CD4-positive, alpha-beta T cell treated with Interleukin-1 beta for 1 hour (primary cell): ENCODE results near the gene CXCL1.

Experiments used
- DNase-seq, 2 donors: peaks; one replicate each; pipeline ENCODE4 v3.0.0-alpha.2; 2020 to 2022

Gene CXCL1

GRCh38 chr4:73869130-73870055, at the start of gene CXCL1:
CXCL1 (plus strand) TSS chr4:73869393; CDS start chr4:73869471, 78 bp downstream.
- peak in 1 of 2 donors; percentile 3 for DNase-seq

GRCh38 chr4:73821325-73821724, 47.9 kb upstream of the CXCL1 start:
- no peak for DNase-seq

- DNase-seq = no peak
Measured at GRCh38 chr4:73822389-73822788, 46.8 kb upstream of the CXCL1 start.

DNA sequence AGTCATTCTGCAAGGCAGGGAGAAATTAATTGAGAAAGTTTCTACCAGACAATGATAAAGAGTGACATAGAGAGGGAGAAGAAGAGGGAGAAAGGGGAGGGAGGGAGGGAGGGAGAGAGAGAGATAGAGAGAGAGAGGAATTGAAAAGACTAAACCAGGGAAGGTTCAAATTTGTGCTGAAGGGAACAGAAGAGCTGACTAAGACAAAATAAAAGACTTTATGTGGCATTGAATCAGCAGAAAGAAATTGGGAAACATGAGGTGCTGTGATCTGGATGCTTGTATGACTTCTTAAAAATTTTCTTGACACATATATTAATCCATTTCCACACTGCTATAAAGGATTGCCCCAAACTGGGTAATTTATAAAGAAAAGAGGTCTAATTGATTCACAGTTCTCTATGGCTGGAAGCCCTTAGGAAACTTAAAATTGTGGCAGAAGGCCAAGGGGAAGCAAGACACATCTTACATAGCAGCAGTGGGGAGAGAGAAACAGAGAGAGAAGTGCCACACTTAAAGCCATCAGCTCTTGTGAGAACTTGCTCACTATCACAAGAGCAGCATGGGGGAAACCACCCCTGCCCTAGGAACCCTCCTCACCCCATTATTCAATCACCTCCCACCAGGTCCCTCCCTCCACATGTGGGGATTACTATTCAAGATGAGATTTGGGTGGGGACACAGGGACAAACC, 46.2 kb upstream of the CXCL1 start:
- DNase-seq = no peak

GRCh38 chr4:73823760-73824159, 45.4 kb upstream of the CXCL1 start:
- no peak for DNase-seq

DNA sequence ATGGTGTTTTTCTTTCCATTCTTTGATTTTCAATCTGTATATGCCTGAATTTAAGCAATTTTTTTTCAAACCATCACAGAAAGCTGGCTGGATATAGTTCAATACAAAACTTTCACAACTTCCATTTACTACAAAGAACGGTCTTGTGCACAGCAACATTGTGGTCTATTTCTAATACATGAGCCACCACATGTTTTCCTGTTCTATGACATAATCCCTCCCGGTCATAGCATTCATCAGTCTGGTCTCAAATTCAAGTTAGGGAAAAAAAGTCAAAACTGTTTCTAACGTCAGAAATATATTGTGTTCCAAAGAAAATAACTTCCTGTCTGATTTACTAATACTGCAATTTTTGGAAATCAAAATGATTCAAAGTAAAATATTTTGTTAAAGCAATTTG, 40.2 kb upstream of the CXCL1 start:
- DNase-seq = no peak

- DNase-seq = no peak
Measured at GRCh38 chr4:73831569-73831968, 37.6 kb upstream of the CXCL1 start.

DNA sequence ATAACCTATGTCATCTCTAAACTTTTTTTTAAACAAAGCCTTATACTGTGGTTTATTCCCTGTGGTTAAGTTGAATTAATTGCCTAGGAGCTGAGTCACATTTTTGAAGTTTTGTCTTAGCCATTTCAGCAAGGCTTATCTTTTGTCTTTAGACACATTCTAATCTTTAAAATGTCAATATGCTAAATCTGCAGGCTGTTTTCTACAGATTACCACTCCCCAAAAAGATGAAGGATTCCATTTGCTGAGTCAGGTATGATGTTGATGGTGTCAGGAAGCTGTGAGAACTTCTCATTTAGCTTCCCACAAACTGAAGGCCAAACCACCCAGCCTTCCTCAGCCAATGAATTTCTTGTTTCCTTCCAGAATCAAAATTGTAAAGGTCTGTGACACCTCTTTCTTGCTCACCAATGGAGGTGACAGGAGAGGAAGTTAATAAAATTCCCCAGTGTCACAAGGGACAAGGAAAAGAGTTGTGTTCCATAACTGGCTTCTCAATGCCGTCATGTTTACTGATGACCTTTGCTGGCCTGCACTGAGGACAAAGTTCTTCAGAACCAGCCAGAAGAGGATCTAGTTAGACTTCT, 36.4 kb upstream of the CXCL1 start:
- no peak for DNase-seq

DNA sequence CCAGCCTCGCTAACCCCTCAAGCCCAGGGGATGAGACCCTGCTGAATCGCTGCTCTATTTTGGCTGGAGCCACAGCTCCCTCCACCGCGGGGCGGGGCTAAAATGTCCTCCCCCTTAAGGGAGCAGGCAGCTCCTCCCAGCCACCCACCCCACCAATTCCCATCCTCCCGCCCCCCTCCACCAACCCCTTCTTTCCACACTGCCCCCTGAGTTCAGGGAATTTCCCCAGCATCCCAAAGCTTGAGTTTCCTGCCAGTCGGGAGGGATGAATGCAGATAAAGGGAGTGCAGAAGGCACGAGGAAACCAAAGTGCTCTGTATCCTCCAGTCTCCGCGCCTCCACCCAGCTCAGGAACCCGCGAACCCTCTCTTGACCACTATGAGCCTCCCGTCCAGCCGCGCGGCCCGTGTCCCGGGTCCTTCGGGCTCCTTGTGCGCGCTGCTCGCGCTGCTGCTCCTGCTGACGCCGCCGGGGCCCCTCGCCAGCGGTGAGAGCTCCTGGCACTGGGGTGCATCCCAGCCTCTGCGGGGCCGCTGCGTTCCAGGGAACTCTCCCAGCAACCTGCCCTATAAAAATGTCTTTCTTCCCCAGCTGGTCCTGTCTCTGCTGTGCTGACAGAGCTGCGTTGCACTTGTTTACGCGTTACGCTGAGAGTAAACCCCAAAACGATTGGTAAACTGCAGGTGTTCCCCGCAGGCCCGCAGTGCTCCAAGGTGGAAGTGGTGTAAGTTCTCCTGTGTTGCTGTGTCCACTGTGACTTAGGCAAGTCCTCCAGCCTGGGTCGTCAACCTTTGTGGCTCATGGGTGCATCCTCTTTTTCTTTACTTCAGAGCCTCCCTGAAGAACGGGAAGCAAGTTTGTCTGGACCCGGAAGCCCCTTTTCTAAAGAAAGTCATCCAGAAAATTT, 32.6 kb upstream of the CXCL1 start, which contains the start of gene CXCL6:
Gene CXCL6, plus strand, starts transcription at position 306 of the 907 bp plus-strand sequence. Its CDS starts 73 bp downstream, at position 379.
- DNase-seq = peak in 1 of 2 donors; percentile 12

DNA sequence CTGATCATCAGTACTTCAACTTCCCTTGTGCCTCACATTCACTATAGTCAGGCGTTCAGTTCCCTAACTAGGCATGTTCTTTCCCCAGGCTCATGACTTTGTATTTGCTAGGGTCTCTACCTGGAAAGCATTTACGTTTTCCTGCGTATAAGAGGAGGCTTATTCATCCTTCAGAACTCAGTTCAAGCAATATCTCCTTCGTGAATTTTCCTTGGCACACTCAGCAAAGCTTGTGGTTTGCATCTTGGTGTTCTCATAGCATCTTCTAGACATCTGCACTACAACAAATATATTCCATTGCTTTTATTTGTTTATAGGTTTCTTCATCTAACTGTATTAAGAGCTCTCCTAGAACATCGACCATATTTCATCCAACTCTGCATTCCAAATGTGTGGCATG, 30.1 kb upstream of the CXCL1 start:
- no peak for DNase-seq

GRCh38 chr4:73839715-73840114, 29.5 kb upstream of the CXCL1 start:
- no peak for DNase-seq

DNA sequence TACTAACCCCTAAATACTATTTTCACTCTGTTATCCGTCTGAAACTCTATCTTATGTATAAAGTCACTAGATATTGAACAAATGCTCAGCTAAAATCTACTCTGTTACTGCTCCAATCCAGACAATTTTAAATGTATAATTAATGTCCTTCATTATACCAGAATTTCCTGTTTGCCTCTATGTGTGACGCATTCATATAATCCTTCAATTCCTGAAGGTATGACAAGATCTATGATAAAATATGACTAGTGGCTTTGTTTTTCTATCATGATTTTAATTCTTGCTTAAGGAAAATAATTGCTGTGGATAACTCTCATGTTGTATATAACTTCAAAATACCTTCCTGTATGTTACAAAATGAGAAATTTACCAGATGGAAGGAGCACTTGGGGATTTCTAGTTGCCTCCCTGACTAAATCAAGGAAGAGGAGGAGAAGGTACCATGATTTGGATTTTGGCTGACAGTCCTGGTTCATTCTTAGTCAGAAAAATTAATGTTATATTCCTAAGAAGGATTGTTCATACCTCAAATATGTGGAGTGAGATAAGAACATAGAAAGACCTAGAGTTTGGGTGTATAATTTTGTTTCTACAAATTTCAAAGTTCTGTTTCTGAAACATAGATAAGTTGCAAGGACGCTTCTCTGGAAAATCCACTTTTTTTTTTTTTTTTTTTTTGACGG, 27.8 kb upstream of the CXCL1 start:
- DNase-seq = no peak

DNA sequence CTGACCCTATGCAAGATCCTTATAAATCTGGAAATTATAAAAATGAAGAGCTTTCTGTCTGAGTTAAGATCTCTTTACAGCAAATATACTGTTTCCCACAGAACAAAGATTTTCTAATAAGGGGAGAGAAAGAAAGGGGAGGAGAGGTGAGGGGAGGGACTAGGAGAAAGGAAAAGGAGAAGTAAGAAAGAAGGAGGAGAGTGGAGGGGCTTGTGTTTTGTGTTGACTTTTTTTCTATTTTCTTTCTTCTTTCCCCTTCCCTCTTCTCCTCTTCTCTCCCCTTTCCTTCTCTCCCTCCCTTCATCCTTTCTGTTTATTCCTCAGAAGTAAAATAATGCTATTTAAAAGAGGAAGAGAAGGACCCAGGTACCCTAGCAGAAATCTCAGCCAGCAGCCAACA, 26.5 kb upstream of the CXCL1 start:
- DNase-seq = no peak

GRCh38 chr4:73843369-73843768, 25.8 kb upstream of the CXCL1 start:
- DNase-seq = no peak

DNA sequence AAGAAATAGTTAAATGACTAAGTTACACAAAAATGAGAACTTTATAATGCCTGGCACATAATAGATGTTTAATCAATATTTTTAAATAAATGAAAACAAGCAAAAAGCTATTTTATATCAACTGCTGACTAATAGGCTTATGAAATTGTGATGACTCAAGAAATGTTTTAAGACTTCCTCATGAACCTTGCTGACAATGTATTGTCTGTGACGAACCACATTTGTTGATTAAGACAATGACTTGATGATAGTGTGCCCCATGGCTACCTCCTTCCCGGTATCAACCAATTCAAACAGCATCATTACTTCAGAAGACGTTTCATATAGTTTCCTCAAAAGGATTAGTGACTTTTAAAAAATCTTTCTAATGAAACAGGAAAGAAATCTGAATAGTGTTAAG, 24.8 kb upstream of the CXCL1 start:
- no peak for DNase-seq

GRCh38 chr4:73844806-73845205, 24.4 kb upstream of the CXCL1 start:
- DNase-seq = no peak

DNA sequence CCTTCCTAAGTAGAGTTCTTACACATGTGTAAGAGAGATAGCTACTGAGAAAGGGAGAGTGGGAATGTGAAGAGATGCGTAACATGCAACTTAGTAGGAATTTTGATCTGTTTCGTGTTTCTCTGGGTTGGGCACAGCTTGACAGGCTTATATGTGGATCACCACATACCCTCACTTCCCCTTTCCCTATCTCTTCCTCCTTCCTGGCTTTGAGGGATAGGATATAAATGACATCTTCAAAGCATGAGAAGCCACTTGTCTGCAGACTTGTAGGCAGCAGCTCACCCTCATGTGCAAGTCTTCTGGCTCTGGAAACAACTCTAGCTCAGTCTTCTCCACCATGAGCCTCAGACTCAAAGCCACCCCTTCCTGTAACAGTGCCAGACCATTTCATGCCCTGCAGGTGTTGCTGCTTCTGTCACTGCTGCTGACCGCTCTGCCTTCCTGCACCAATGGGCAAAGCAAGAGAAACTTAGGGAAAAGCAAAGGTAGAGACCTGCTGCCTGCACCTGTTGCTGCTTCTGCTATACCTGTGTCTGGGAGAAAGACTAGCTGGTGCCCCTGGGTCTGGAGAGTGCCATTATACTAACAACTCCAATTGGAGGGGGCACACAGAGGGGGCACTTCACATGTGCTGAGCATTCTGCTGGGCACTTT, 21.5 kb upstream of the CXCL1 start:
- no peak for DNase-seq

GRCh38 chr4:73848183-73848777, 20.9 kb upstream of the CXCL1 start:
- DNase-seq = no peak

- no peak for DNase-seq
Measured at GRCh38 chr4:73850261-73850970, 18.8 kb upstream of the CXCL1 start.

GRCh38 chr4:73851293-73851692, 17.9 kb upstream of the CXCL1 start:
- DNase-seq = no peak
